Glomerular visceral epithelial cell (primary cell): ENCODE data around the gene CD47.

Source experiments
- DNase-seq: peaks from one replicate; pipeline ENCODE4 v3.0.0-alpha.2; 2016; ENCODE audit errors: extremely low spot score

CD47 gene

GRCh38 chr3:108117241-108117775 is 26.5 kb upstream of the CD47 start:
- DNase-seq: peak; percentile 25

- DNase-seq: no peak
These were observed 23.7 kb upstream of the CD47 start for GRCh38 chr3:108114423-108115065.

GRCh38 chr3:108113975-108114374 is 23.1 kb upstream of the CD47 start:
- no peak for DNase-seq

GRCh38 chr3:108110934-108111333 is 20.1 kb upstream of the CD47 start:
- no peak for DNase-seq

- DNase-seq: no peak
These were observed 17.6 kb upstream of the CD47 start for GRCh38 chr3:108108416-108108815.

- DNase-seq: no peak
These were observed 15.6 kb upstream of the CD47 start for GRCh38 chr3:108106449-108106848.

- DNase-seq: no peak
These were observed 15.2 kb upstream of the CD47 start for GRCh38 chr3:108106031-108106430.

- DNase-seq: no peak
These were observed 13.3 kb upstream of the CD47 start for GRCh38 chr3:108103886-108104797.

GRCh38 chr3:108103040-108103751 is 12.4 kb upstream of the CD47 start:
- DNase-seq: no peak

GRCh38 chr3:108102420-108103039 is 11.7 kb upstream of the CD47 start:
- DNase-seq: no peak

GRCh38 chr3:108100906-108101660 is 10.3 kb upstream of the CD47 start:
- DNase-seq: no peak

GRCh38 chr3:108099679-108100428 is 9.0 kb upstream of the CD47 start:
- no peak for DNase-seq

GRCh38 chr3:108099244-108099643 is 8.4 kb upstream of the CD47 start:
- no peak for DNase-seq

- DNase-seq: no peak
These were observed 7.2 kb upstream of the CD47 start for GRCh38 chr3:108098003-108098370.

GRCh38 chr3:108097322-108098002 is 6.6 kb upstream of the CD47 start:
- no peak for DNase-seq

GRCh38 chr3:108096532-108097321 is 5.9 kb upstream of the CD47 start:
- no peak for DNase-seq

- DNase-seq: no peak
These were observed 2.8 kb upstream of the CD47 start for GRCh38 chr3:108093616-108094015.

- no peak for DNase-seq
These were observed 2.2 kb upstream of the CD47 start for GRCh38 chr3:108093021-108093420.

GRCh38 chr3:108092501-108092900 is 1.7 kb upstream of the CD47 start:
- DNase-seq: no peak
